ENCODE measurements around the gene SLC16A7.
"Not testable (repeated sequence)": the region's sequence is repeated elsewhere in the genome, so short reads cannot be mapped to it uniquely, and the experiment has no call there.

SLC16A7 gene

GRCh38 chr12:59734371-59734770 lies 138.5 kb downstream of the SLC16A7 start:
- H3K36me3 Mint-ChIP-seq (ENCODE audit: insufficient read depth) = peaks cover 3% of the 10 kb centered on the region

GRCh38 chr12:59735231-59735630 lies 139.4 kb downstream of the SLC16A7 start:
- ATAC-seq (replicated peaks; ENCODE audit: extremely low read depth, poor library complexity, severe bottlenecking) (no peak), DNase-seq (ENCODE audit: low spot score in 2 of 2) (no peak)
- Mint-ChIP-seq H3K27me3 (no peaks in the 10 kb centered on the region), H3K36me3 (ENCODE audit: insufficient read depth) (peaks cover 3% of the 10 kb centered on the region), H3K4me3 (no peak overlapping the region), H3K4me1 (peaks cover 15% of the 10 kb centered on the region), H3K27ac (ENCODE audit: low read depth) (no peak overlapping the region), H3K9me3 (no peaks in the 10 kb centered on the region)

More at GRCh38 chr12:59734371-59734770, 138.5 kb downstream of the SLC16A7 start:
- Mint-ChIP-seq H3K9me3 (no peaks in the 10 kb centered on the region), H3K27me3 (no peaks in the 10 kb centered on the region), H3K27ac (ENCODE audit: low read depth) (no peak overlapping the region), H3K4me1 (peaks cover 15% of the 10 kb centered on the region), H3K4me3 (no peak overlapping the region)
- no peak for ATAC-seq (replicated peaks; ENCODE audit: extremely low read depth, poor library complexity, severe bottlenecking)
- no peak for DNase-seq (ENCODE audit: low spot score in 2 of 2)

- no peak overlapping the region for H3K4me3 Mint-ChIP-seq
- H3K9me3 Mint-ChIP-seq = no peaks in the 10 kb centered on the region
- no peaks in the 10 kb centered on the region for H3K27me3 Mint-ChIP-seq
- ATAC-seq (replicated peaks; ENCODE audit: extremely low read depth, poor library complexity, severe bottlenecking) (no peak), DNase-seq (ENCODE audit: low spot score in 2 of 2) (no peak)
- H3K36me3 Mint-ChIP-seq (ENCODE audit: insufficient read depth) = peaks cover 3% of the 10 kb centered on the region
- peaks cover 15% of the 10 kb centered on the region for H3K4me1 Mint-ChIP-seq
- H3K27ac Mint-ChIP-seq (ENCODE audit: low read depth) = no peak overlapping the region
Measured at GRCh38 chr12:59736359-59736758, 140.5 kb downstream of the SLC16A7 start.

GRCh38 chr12:59736786-59737185 lies 141.0 kb downstream of the SLC16A7 start:
- Mint-ChIP-seq H3K27me3 (no peaks in the 10 kb centered on the region), H3K9me3 (no peaks in the 10 kb centered on the region), H3K4me3 (no peak overlapping the region), H3K36me3 (ENCODE audit: insufficient read depth) (peaks cover 3% of the 10 kb centered on the region), H3K27ac (ENCODE audit: low read depth) (no peak overlapping the region), H3K4me1 (peaks cover 15% of the 10 kb centered on the region)
- DNase-seq (ENCODE audit: low spot score in 2 of 2) (no peak), ATAC-seq (replicated peaks; ENCODE audit: extremely low read depth, poor library complexity, severe bottlenecking) (no peak)

GRCh38 chr12:59737725-59738463 lies 142.1 kb downstream of the SLC16A7 start:
- Mint-ChIP-seq H3K4me1 (peaks cover 9% of the 10 kb centered on the region), H3K27me3 (no peaks in the 10 kb centered on the region), H3K4me3 (no peak overlapping the region), H3K9me3 (no peaks in the 10 kb centered on the region), H3K36me3 (ENCODE audit: insufficient read depth) (peaks cover 4% of the 10 kb centered on the region), H3K27ac (ENCODE audit: low read depth) (peak overlapping the region; percentile 2)
- ATAC-seq (replicated peaks; ENCODE audit: extremely low read depth, poor library complexity, severe bottlenecking) = peak; percentile 28
- no peak for DNase-seq (ENCODE audit: low spot score in 2 of 2)

GRCh38 chr12:59742841-59743240 lies 147.0 kb downstream of the SLC16A7 start:
- Mint-ChIP-seq H3K36me3 (ENCODE audit: insufficient read depth) (peaks cover 3% of the 10 kb centered on the region), H3K4me3 (no peak overlapping the region), H3K27ac (ENCODE audit: low read depth) (no peak overlapping the region), H3K4me1 (no peaks in the 10 kb centered on the region), H3K9me3 (no peaks in the 10 kb centered on the region), H3K27me3 (no peaks in the 10 kb centered on the region)
- DNase-seq (ENCODE audit: low spot score in 2 of 2) = no peak
- ATAC-seq (replicated peaks; ENCODE audit: extremely low read depth, poor library complexity, severe bottlenecking) = no peak

GRCh38 chr12:59744564-59744963 lies 148.7 kb downstream of the SLC16A7 start:
- Mint-ChIP-seq H3K4me1 (no peaks in the 10 kb centered on the region), H3K36me3 (ENCODE audit: insufficient read depth) (peaks cover 3% of the 10 kb centered on the region), H3K27me3 (no peaks in the 10 kb centered on the region), H3K4me3 (no peak overlapping the region), H3K9me3 (peaks cover 2% of the 10 kb centered on the region), H3K27ac (ENCODE audit: low read depth) (no peak overlapping the region)
- no peak for ATAC-seq (replicated peaks; ENCODE audit: extremely low read depth, poor library complexity, severe bottlenecking)
- DNase-seq (ENCODE audit: low spot score in 2 of 2) = no peak

GRCh38 chr12:59751091-59751490 lies 155.3 kb downstream of the SLC16A7 start:
- H3K9me3 Mint-ChIP-seq = peaks cover 14% of the 10 kb centered on the region
- not testable (repeated sequence) for H3K27ac Mint-ChIP-seq (ENCODE audit: low read depth); H3K36me3 Mint-ChIP-seq (ENCODE audit: insufficient read depth); ATAC-seq (replicated peaks; ENCODE audit: extremely low read depth, poor library complexity, severe bottlenecking); H3K4me1 Mint-ChIP-seq; H3K4me3 Mint-ChIP-seq; DNase-seq (ENCODE audit: low spot score in 2 of 2); H3K27me3 Mint-ChIP-seq

GRCh38 chr12:59761542-59761941 lies 165.7 kb downstream of the SLC16A7 start:
- Mint-ChIP-seq H3K36me3 (ENCODE audit: insufficient read depth) (peaks cover 1% of the 10 kb centered on the region), H3K27me3 (no peaks in the 10 kb centered on the region), H3K9me3 (no peaks in the 10 kb centered on the region), H3K27ac (ENCODE audit: low read depth) (no peak overlapping the region), H3K4me1 (peaks cover 5% of the 10 kb centered on the region), H3K4me3 (no peak overlapping the region)
- ATAC-seq (replicated peaks; ENCODE audit: extremely low read depth, poor library complexity, severe bottlenecking) (no peak), DNase-seq (ENCODE audit: low spot score in 2 of 2) (no peak)

- H3K4me3 Mint-ChIP-seq = no peak overlapping the region
- H3K27ac Mint-ChIP-seq (ENCODE audit: low read depth) = no peak overlapping the region
- H3K4me1 Mint-ChIP-seq = peaks cover 6% of the 10 kb centered on the region
- no peaks in the 10 kb centered on the region for H3K27me3 Mint-ChIP-seq
- H3K36me3 Mint-ChIP-seq (ENCODE audit: insufficient read depth) = peaks cover 1% of the 10 kb centered on the region
- H3K9me3 Mint-ChIP-seq = no peaks in the 10 kb centered on the region
- DNase-seq (ENCODE audit: low spot score in 2 of 2) (no peak), ATAC-seq (replicated peaks; ENCODE audit: extremely low read depth, poor library complexity, severe bottlenecking) (no peak)
Measured at GRCh38 chr12:59763835-59764234, 168.0 kb downstream of the SLC16A7 start.

GRCh38 chr12:59768031-59768430 lies 172.2 kb downstream of the SLC16A7 start:
- no peak for ATAC-seq (replicated peaks; ENCODE audit: extremely low read depth, poor library complexity, severe bottlenecking)
- peaks cover 8% of the 10 kb centered on the region for H3K36me3 Mint-ChIP-seq (ENCODE audit: insufficient read depth)

GRCh38 chr12:59780605-59781135 lies 184.8 kb downstream of the SLC16A7 start:
- Mint-ChIP-seq H3K9me3 (no peaks in the 10 kb centered on the region), H3K27me3 (no peaks in the 10 kb centered on the region), H3K27ac (ENCODE audit: low read depth) (no peak overlapping the region), H3K4me3 (no peak overlapping the region), H3K36me3 (ENCODE audit: insufficient read depth) (peaks cover 13% of the 10 kb centered on the region), H3K4me1 (no peaks in the 10 kb centered on the region)
- ATAC-seq (replicated peaks; ENCODE audit: extremely low read depth, poor library complexity, severe bottlenecking) = no peak
- DNase-seq (ENCODE audit: low spot score in 2 of 2) = no peak

More at GRCh38 chr12:59768031-59768430, 172.2 kb downstream of the SLC16A7 start:
- Mint-ChIP-seq H3K27ac (ENCODE audit: low read depth) (no peak overlapping the region), H3K9me3 (no peaks in the 10 kb centered on the region), H3K4me1 (peaks cover 6% of the 10 kb centered on the region), H3K4me3 (no peak overlapping the region), H3K27me3 (no peaks in the 10 kb centered on the region)
- DNase-seq (ENCODE audit: low spot score in 2 of 2) = no peak

- Mint-ChIP-seq H3K9me3 (peaks cover 5% of the 10 kb centered on the region), H3K4me1 (no peaks in the 10 kb centered on the region), H3K27me3 (no peaks in the 10 kb centered on the region), H3K36me3 (ENCODE audit: insufficient read depth) (peaks cover 1% of the 10 kb centered on the region), H3K27ac (ENCODE audit: low read depth) (no peak overlapping the region), H3K4me3 (no peak overlapping the region)
- ATAC-seq (replicated peaks; ENCODE audit: extremely low read depth, poor library complexity, severe bottlenecking) (no peak), DNase-seq (ENCODE audit: low spot score in 2 of 2) (no peak)
Measured at GRCh38 chr12:59787610-59788009, 191.8 kb downstream of the SLC16A7 start.

Measured in central memory CD8-positive, alpha-beta T cell (primary cell).